Retinal pigment epithelial cell (primary cell): ENCODE measurements around the gene CILP2.

ENCODE experiments used
- DNase-seq: peaks from one replicate; pipeline ENCODE4 v3.0.0-alpha.2; 2010; ENCODE audit warnings: low read depth
- H3K4me3 ChIP-seq: 2 replicates; pipeline ENCODE4 v1.5.1; 2011; ENCODE audit warnings: mild to moderate bottlenecking, low read length, control low read depth, moderate library complexity
- CTCF ChIP-seq: conservative IDR thresholded peaks from 2 replicates; pipeline ENCODE4 v1.5.1; 2011; ENCODE audit warnings: low read depth, low read length, control low read depth, inconsistent platforms

The CILP2 gene

GRCh38 chr19:19544257-19544953 is 6.3 kb downstream of the CILP2 start:
- no peak overlapping the region for H3K4me3 ChIP-seq
- no peak for DNase-seq
- TF ChIP-seq CTCF: no peak

GRCh38 chr19:19544954-19545591 is 7.0 kb downstream of the CILP2 start:
- no peak for TF ChIP-seq CTCF
- H3K4me3 ChIP-seq: no peak overlapping the region

DNA sequence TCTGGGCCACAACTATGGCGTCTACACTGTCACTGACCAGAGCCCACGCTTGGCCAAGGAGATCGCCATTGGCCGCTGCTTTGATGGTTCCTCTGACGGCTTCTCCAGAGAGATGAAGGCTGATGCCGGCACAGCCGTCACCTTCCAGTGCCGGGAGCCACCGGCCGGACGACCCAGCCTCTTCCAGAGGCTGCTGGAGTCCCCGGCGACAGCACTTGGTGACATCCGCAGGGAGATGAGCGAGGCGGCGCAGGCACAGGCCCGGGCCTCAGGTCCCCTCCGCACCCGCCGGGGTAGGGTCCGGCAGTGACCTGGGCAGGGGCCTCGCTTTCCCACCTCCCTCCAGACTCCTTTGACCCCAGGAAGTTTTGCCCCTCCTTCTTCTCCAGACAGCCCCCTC is 7.6 kb downstream of the CILP2 start:
- no peak for TF ChIP-seq CTCF
- no peak for DNase-seq
- no peak overlapping the region for H3K4me3 ChIP-seq

More at GRCh38 chr19:19544954-19545591, 7.0 kb downstream of the CILP2 start:
- no peak for DNase-seq

- DNase-seq: no peak
- no peak overlapping the region for H3K4me3 ChIP-seq
- TF ChIP-seq CTCF: no peak
Observed at GRCh38 chr19:19546751-19547162, 8.7 kb downstream of the CILP2 start.

GRCh38 chr19:19547674-19548336 is 9.7 kb downstream of the CILP2 start:
- no peak overlapping the region for H3K4me3 ChIP-seq
- DNase-seq: no peak
- no peak for TF ChIP-seq CTCF

GRCh38 chr19:19548915-19549759 is 11.1 kb downstream of the CILP2 start:
- DNase-seq: no peak
- H3K4me3 ChIP-seq: no peak overlapping the region
- TF ChIP-seq CTCF: no peak
